Measurements from ENCODE around the gene PLCB1.

GRCh38 chr20:8786383-8786782, 654.3 kb downstream of the PLCB1 start:
- TF ChIP-seq, protein P1, sequence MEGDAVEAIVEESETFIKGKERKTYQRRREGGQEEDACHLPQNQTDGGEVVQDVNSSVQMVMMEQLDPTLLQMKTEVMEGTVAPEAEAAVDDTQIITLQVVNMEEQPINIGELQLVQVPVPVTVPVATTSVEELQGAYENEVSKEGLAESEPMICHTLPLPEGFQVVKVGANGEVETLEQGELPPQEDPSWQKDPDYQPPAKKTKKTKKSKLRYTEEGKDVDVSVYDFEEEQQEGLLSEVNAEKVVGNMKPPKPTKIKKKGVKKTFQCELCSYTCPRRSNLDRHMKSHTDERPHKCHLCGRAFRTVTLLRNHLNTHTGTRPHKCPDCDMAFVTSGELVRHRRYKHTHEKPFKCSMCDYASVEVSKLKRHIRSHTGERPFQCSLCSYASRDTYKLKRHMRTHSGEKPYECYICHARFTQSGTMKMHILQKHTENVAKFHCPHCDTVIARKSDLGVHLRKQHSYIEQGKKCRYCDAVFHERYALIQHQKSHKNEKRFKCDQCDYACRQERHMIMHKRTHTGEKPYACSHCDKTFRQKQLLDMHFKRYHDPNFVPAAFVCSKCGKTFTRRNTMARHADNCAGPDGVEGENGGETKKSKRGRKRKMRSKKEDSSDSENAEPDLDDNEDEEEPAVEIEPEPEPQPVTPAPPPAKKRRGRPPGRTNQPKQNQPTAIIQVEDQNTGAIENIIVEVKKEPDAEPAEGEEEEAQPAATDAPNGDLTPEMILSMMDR (conservative IDR thresholded peaks at IDR 0.05; ENCODE audit: low read depth, low read length), result no peak
- TF ChIP-seq POLR2A (IDR thresholded peaks at IDR 0.05; ENCODE audit: low read depth, low read length) (no peak), BHLHE40 (IDR thresholded peaks at IDR 0.05; ENCODE audit: low read depth, low read length) (no peak), FOS (IDR thresholded peaks at IDR 0.05; ENCODE audit: low read depth, low read length) (no peak), RFX5 (IDR thresholded peaks at IDR 0.05; ENCODE audit: low read depth, low read length) (no peak), CHD1 (IDR thresholded peaks at IDR 0.05; ENCODE audit: low read depth, low read length) (no peak), CEBPB (IDR thresholded peaks at IDR 0.05; ENCODE audit: low read depth, low read length) (no peak), MAFK (IDR thresholded peaks at IDR 0.05; ENCODE audit: low read depth, low read length) (no peak), RCOR1 (IDR thresholded peaks at IDR 0.05; ENCODE audit: insufficient replicate concordance, low read length) (no peak), SMC3 (IDR thresholded peaks at IDR 0.05; ENCODE audit: low read depth, low read length) (no peak)
- TF ChIP-seq, protein P2, sequence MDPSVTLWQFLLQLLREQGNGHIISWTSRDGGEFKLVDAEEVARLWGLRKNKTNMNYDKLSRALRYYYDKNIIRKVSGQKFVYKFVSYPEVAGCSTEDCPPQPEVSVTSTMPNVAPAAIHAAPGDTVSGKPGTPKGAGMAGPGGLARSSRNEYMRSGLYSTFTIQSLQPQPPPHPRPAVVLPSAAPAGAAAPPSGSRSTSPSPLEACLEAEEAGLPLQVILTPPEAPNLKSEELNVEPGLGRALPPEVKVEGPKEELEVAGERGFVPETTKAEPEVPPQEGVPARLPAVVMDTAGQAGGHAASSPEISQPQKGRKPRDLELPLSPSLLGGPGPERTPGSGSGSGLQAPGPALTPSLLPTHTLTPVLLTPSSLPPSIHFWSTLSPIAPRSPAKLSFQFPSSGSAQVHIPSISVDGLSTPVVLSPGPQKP (IDR thresholded peaks at IDR 0.05; ENCODE audit: borderline replicate concordance, low read depth, low read length), result no peak
- TF ChIP-seq, protein P3, sequence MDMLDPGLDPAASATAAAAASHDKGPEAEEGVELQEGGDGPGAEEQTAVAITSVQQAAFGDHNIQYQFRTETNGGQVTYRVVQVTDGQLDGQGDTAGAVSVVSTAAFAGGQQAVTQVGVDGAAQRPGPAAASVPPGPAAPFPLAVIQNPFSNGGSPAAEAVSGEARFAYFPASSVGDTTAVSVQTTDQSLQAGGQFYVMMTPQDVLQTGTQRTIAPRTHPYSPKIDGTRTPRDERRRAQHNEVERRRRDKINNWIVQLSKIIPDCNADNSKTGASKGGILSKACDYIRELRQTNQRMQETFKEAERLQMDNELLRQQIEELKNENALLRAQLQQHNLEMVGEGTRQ (IDR thresholded peaks at IDR 0.05; ENCODE audit: low read depth, low read length), result no peak
